Ecto neural progenitor cell (in vitro differentiated cells): ENCODE results near the gene ZNF687.
"Not testable (repeated sequence)": the region's sequence is repeated elsewhere in the genome, so short reads cannot be mapped to it uniquely, and the experiment has no call there.

Source experiments
- DNase-seq: peaks from one replicate; pipeline ENCODE4 v3.0.0-alpha.2; 2018; ENCODE audit warnings: low spot score

ZNF687 gene, protein sequence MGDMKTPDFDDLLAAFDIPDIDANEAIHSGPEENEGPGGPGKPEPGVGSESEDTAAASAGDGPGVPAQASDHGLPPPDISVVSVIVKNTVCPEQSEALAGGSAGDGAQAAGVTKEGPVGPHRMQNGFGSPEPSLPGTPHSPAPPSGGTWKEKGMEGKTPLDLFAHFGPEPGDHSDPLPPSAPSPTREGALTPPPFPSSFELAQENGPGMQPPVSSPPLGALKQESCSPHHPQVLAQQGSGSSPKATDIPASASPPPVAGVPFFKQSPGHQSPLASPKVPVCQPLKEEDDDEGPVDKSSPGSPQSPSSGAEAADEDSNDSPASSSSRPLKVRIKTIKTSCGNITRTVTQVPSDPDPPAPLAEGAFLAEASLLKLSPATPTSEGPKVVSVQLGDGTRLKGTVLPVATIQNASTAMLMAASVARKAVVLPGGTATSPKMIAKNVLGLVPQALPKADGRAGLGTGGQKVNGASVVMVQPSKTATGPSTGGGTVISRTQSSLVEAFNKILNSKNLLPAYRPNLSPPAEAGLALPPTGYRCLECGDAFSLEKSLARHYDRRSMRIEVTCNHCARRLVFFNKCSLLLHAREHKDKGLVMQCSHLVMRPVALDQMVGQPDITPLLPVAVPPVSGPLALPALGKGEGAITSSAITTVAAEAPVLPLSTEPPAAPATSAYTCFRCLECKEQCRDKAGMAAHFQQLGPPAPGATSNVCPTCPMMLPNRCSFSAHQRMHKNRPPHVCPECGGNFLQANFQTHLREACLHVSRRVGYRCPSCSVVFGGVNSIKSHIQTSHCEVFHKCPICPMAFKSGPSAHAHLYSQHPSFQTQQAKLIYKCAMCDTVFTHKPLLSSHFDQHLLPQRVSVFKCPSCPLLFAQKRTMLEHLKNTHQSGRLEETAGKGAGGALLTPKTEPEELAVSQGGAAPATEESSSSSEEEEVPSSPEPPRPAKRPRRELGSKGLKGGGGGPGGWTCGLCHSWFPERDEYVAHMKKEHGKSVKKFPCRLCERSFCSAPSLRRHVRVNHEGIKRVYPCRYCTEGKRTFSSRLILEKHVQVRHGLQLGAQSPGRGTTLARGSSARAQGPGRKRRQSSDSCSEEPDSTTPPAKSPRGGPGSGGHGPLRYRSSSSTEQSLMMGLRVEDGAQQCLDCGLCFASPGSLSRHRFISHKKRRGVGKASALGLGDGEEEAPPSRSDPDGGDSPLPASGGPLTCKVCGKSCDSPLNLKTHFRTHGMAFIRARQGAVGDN

DNA sequence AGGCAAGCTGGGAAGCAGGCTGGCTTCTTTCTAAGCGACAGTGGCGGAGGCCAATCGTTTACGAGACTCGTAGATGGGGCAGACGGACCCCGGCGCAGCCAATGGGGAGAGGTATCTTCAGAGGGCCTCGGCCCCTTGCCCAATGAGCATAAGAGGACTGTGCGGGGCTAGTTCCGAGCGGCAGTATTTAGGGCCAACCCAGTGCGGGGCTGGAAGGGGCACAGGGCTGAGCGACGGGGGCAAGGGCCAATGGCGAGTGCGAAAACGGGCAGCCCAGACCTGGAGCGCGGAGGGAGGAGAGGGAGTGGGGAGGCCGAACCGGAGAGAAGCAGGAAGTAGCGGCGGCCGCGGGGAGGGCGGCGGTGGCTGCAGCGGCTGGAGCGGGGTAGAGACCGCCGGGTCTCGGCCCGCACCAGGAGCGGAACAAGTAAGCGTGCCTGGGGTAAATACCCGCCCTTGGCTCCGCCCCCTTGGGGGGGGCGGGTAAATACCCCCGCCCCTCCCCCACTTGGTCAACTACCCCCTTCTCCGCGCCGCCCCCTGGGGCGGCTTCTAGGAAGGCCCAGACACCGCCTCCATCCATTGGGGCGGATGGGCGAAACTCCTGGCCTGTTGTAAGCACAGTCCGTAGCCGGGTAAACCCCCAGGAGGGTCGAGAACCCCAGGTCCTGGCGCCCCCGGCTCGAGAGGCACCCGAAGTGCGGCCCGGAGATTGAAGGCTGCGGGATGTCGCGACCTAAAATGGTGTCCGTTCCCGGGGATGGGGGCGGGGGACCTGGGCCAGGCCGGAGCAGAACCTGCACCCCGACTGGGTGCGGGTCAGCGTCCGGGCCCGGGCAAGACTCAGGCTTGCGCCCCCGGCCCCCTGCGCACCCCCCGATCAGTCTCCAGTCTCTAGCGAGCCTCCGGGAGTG lies at the start of gene ZNF687:
TSS of gene ZNF687 (plus strand) at position 331 of the 914 bp plus-strand sequence. CDS start 3,993 bp downstream, outside the sequence.
- DNase-seq, result peak; percentile 100

DNA sequence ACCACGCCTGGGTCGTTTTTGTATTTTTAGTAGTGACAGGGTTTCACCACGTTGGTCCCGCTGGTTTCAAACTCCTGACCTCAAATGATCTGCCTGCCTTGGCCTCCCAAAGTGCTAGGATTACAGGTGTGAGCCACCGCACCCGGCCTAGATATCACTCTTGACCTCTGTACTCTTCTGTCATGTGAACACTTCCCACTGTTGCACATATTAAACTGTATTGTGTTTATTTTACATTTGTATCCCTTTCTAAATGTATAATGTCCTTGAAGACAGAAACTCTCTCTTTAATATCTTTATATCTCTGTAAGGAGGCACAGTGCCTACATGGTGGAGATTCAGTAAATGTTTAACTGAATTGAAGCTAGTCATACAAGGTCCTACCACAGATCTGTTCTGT lies 46.9 kb upstream of the ZNF687 start:
- DNase-seq, result no peak

GRCh38 chr1:151237678-151238466 lies 44.2 kb upstream of the ZNF687 start:
- no peak for DNase-seq

- no peak for DNase-seq
Observed at GRCh38 chr1:151238467-151238739, 43.7 kb upstream of the ZNF687 start.

DNA sequence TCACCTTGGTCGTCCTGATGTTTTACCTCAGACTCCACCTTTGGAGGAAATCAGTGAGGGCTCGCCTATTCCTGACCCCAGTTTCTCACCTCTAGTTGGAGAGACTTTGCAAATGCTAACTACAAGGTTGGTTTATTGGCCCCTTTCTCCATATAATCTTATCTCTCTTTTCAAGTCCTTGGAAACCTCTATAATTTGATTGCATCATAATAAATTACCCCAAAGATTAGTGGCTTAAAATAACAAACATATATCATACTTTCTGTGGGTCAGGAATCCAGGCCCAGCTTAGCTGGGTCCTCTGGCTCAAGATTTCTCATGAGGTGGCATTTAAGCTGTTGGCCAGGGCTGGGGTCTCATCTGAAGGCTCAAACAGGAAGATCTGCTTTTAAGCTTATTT lies 39.7 kb upstream of the ZNF687 start:
- no peak for DNase-seq

- DNase-seq, result no peak
Observed at GRCh38 chr1:151243683-151244216, 38.3 kb upstream of the ZNF687 start.

DNA sequence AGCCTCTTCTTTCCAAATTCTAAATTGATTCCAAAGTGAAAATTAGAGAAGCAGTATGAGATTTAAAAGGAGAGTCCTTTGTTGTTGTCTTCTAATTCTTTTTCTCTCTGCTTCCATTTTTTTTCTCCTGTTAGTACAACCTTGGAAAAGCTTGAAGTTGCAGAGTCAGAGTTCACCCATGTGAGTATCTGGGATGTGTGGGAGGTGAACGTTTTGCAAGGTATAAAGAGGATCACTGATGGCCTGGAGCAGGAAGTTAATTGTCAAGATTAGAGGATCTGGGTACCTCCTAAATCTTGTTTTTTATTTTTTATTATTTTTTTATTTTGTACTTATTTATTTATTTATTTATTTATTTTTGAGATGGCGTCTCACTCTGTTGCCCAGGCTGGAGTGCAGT lies 35.3 kb upstream of the ZNF687 start:
- DNase-seq, result no peak

DNA sequence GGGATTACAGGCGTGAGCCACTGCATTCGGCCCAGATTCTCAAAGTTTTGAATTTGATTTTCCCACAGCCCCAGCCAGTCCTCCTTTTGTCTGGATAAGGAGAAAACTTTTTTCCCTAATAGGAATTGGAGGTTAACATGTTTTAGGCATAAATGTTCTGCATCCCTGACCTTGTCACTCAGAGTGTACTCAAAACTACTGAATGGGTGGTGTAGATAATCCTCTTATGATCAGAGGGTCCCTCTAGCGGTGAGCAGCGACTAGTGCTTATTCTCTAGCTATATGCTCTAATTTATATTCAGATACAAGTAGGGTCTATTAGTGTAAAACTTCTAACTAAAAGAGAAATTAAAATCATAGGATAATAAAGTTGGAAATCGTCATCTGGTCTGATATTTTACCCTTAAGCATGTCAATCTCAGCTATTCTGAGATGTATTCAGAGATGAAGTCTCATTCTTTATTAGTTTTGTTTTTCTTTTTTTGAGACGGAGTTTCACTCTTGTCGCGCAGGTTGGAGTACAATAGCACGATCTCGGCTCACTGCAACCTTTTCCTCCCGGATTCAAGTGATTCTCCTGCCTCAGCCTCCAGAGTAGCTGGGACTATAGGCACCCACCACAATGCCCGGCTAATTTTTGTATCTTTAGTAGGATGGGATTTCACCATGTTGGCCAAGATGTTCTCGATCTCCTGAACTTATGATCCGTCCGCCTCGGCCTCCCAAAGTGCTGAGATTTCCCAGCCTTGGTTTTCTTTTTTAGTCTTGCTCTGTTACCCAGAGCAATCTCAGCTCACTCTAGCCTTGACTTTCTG lies 30.2 kb upstream of the ZNF687 start:
- DNase-seq, result peak; percentile 51

DNA sequence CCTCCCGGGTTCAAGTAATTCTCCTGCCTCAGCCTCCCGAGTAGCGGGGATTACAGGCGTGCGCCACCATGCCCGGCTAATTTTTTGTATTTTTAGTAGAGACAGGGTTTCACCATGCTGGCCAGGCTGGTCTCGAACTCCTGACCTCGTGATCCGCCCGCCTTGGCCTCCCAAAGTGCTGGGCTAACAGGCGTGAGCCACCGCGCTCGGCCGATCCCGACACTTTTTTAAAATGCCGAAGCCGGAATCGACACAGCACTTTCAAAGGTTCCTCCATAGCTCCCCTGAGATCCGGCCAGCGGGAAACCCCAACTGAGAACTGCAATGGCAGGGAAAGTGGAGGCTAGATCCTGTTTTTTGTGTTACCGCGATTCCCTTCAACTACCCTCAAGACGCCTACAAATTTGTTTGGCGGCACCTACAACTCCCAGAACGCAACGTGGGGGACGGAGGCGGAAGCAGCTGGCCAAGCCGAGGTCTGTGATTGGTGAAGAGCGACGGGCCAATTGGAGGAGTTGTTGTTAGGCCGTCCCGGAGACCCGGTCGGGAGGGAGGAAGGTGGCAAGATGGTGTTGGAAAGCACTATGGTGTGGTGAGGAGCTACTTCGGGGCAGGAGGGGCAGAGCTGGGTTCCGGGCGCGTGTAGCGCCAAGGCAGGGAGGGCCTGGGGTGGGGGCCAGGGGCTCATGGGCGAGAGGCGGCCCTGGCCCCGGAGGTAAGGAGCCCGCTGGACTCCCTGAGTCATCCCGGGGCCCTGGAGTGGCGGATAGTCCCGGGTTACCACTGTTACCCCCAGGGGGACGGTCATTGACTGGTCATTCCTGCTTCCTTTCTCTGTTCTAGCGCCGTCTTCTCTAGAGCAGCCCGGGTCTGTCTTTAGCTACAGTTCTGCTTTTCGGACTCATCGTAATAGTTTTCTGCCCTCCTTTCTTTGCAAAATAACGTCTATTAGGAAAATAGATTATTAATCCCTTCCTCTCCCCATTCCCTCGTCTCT lies 27.6 kb upstream of the ZNF687 start, which contains the start of gene PSMD4:
TSS of gene PSMD4 (plus strand) at position 518 of the 997 bp plus-strand sequence. CDS start at position 567, 49 bp downstream.
- DNase-seq, result peak; percentile 96

- no peak for DNase-seq
Observed at GRCh38 chr1:151255381-151255780, 26.7 kb upstream of the ZNF687 start.

DNA sequence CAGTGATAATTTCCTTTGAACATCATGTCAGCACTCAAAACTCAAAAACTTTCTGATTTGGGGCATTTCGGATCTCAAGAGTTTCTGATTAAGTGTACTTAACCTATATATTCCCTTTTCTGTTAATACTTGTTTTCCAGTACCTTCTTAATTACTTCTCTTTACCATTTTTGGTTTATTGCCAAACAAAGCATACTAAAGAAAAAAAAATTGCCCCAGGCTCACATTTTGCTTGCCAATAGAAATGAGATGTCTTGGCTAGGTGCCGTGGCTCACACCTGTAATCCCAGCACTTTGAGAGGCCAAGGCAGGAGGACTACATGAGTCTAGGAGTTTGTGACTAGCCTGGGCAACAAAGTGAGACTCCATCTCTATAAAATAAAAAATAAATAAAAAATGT lies 22.7 kb upstream of the ZNF687 start:
- no peak for DNase-seq

- DNase-seq, result no peak
Observed at GRCh38 chr1:151265446-151266236, 16.5 kb upstream of the ZNF687 start.

GRCh38 chr1:151266315-151266714 lies 15.8 kb upstream of the ZNF687 start:
- DNase-seq, result no peak

DNA sequence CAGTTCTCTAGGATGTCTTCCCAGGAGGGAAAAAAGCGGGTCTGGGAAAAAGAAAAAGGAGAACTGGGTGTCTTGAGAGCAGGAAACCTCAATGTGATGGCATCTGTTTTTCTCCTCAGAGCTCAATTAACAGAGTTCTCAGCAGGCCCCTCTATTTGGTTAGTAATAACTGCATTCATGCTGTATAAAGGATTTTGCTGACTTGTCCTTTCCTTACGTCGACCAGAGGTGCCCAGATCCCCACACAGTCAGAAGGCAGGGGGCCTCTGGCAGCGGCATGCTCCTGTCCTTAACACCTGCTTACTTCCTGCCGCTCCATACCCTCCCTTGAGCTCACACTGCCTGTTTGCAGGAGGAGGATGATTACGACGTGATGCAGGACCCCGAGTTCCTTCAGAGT lies 15.3 kb upstream of the ZNF687 start:
- no peak for DNase-seq

GRCh38 chr1:151267760-151268159 lies 14.3 kb upstream of the ZNF687 start:
- no peak for DNase-seq

- DNase-seq, result no peak
Observed at GRCh38 chr1:151273924-151274466, 8.1 kb upstream of the ZNF687 start.

DNA sequence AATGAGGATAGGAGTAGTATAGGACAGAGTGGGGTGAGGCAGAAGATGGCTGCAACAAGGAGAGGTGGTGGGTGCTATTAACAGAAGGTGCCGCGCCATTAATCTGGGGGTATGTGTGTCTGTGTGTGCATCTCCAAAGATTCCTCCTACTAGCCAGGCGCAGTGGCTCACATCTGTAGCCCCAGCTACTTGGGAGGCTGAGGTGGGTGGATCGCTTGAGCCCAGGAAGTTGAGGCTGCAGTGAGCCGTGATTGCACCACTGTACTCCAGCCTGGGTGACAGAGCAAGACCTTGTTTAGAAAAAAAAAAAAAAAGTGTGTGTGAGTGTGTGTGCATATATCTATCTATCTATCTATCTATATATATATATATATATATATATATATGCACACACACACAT lies 6.8 kb upstream of the ZNF687 start:
- DNase-seq, result not testable (repeated sequence)
